ENCODE results near the gene ACBD4. TPM values are rescaled to one million over a fixed set of nuclear protein-coding genes. Genes with fewer than 3 reads are reported as not detected.

ACBD4 gene
- total and polyA plus RNA-seq, 2 of the 13 experiments (the other 11 are each of a cell fraction or from before 2014, with no cell fraction given) = 16.1 to 26.9 TPM

GRCh38 chr17:45123930-45124796, 11.3 kb upstream of the ACBD4 start (continued):
- TF ChIP-seq DDIT3 (CRISPR knock-in tag; IDR thresholded peaks at IDR 0.05) = no peak
- 0 out of 2 replicates have a peak, but pooled peaks have one; percentile 51 for TF ChIP-seq CREM (IDR thresholded peaks at IDR 0.05)
- no peak for TF ChIP-seq CREM (CRISPR knock-in tag; IDR thresholded peaks at IDR 0.05)
- TF ChIP-seq ZKSCAN8 (CRISPR knock-in tag; IDR thresholded peaks at IDR 0.05; ENCODE audit: borderline replicate concordance) = peak; percentile 30; the same call in 1 of the 2 replicates
- TF ChIP-seq ZNF235 (CRISPR knock-in tag; IDR thresholded peaks at IDR 0.05; ENCODE audit: borderline replicate concordance) = no peak
- peak; percentile 59; the same call in 1 of the 2 replicates for TF ChIP-seq ZBED4 (CRISPR knock-in tag; IDR thresholded peaks at IDR 0.05; ENCODE audit: borderline replicate concordance)
- 0 out of 2 replicates have a peak, but pooled peaks have one; percentile 50 for TF ChIP-seq ETV6 (CRISPR knock-in tag; conservative IDR thresholded peaks at IDR 0.05)
- TF ChIP-seq JUN (CRISPR knock-in tag; IDR thresholded peaks at IDR 0.05) = peak; percentile 91
- 0 out of 2 replicates have a peak, but pooled peaks have one; percentile 10 for TF ChIP-seq RAD21 (CRISPR knock-in tag; IDR thresholded peaks at IDR 0.05)
- TF ChIP-seq, protein P1, sequence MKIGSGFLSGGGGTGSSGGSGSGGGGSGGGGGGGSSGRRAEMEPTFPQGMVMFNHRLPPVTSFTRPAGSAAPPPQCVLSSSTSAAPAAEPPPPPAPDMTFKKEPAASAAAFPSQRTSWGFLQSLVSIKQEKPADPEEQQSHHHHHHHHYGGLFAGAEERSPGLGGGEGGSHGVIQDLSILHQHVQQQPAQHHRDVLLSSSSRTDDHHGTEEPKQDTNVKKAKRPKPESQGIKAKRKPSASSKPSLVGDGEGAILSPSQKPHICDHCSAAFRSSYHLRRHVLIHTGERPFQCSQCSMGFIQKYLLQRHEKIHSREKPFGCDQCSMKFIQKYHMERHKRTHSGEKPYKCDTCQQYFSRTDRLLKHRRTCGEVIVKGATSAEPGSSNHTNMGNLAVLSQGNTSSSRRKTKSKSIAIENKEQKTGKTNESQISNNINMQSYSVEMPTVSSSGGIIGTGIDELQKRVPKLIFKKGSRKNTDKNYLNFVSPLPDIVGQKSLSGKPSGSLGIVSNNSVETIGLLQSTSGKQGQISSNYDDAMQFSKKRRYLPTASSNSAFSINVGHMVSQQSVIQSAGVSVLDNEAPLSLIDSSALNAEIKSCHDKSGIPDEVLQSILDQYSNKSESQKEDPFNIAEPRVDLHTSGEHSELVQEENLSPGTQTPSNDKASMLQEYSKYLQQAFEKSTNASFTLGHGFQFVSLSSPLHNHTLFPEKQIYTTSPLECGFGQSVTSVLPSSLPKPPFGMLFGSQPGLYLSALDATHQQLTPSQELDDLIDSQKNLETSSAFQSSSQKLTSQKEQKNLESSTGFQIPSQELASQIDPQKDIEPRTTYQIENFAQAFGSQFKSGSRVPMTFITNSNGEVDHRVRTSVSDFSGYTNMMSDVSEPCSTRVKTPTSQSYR (CRISPR knock-in tag; IDR thresholded peaks at IDR 0.05; ENCODE audit: borderline replicate concordance) = peak; percentile 62; the same call in 1 of the 2 replicates
- TF ChIP-seq TEAD2 (CRISPR knock-in tag; IDR thresholded peaks at IDR 0.05) = no peak
- TF ChIP-seq NR2F6 (IDR thresholded peaks at IDR 0.05) = peak; percentile 53
- TF ChIP-seq NR2F6 (CRISPR knock-in tag; IDR thresholded peaks at IDR 0.05) = peak; percentile 51; the same call in 1 of the 2 replicates
- TF ChIP-seq RARG (CRISPR knock-in tag; IDR thresholded peaks at IDR 0.05; ENCODE audit: low read depth) = no peak
- peak; percentile 39; the same call in 1 of the 2 replicates for TF ChIP-seq KAT8 (CRISPR knock-in tag; IDR thresholded peaks at IDR 0.05)
- TF ChIP-seq FUBP1 (CRISPR knock-in tag; IDR thresholded peaks at IDR 0.05; ENCODE audit: borderline replicate concordance) = peak; percentile 97; the same call in 1 of the 2 replicates
- TF ChIP-seq TAF15 (IDR thresholded peaks at IDR 0.05; ENCODE audit: low read depth, low read length, poor library complexity, severe bottlenecking) = no peak
- TF ChIP-seq NFIB (CRISPR knock-in tag; IDR thresholded peaks at IDR 0.05; ENCODE audit: borderline replicate concordance) = no peak
- peak; percentile 53; the same call in 1 of the 2 replicates for TF ChIP-seq MAZ (IDR thresholded peaks at IDR 0.05; ENCODE audit: borderline replicate concordance, low read depth, low read length)
- no peak for TF ChIP-seq MAZ (CRISPR knock-in tag; IDR thresholded peaks at IDR 0.05; ENCODE audit: low read depth)
- no peak for TF ChIP-seq TOPORS (CRISPR knock-in tag; IDR thresholded peaks at IDR 0.05)
